Fibroblast of pulmonary artery (primary cell): ENCODE measurements around the gene RIBC2.

Experiments used
- DNase-seq: peaks from one replicate; pipeline ENCODE4 v3.0.0-alpha.2; 2010; ENCODE audit warnings: low read depth
- H3K4me3 ChIP-seq: replicated peaks from 2 replicates; pipeline ENCODE4 v1.5.1; 2011; ENCODE audit warnings: low read depth, mild to moderate bottlenecking, control low read depth, low read length, moderate library complexity
- CTCF ChIP-seq: IDR thresholded peaks from 2 replicates; pipeline ENCODE4 v1.5.1; 2011; ENCODE audit warnings: mild to moderate bottlenecking, control low read depth, low read length, inconsistent platforms; ENCODE audit errors: missing control alignments

Gene RIBC2

GRCh38 chr22:45418056-45418769, 4.7 kb downstream of the RIBC2 start:
- TF ChIP-seq CTCF = no peak
- no peak for DNase-seq
- no peak overlapping the region for H3K4me3 ChIP-seq

GRCh38 chr22:45418770-45419138, 5.3 kb downstream of the RIBC2 start:
- TF ChIP-seq CTCF = no peak
- no peak overlapping the region for H3K4me3 ChIP-seq
- no peak for DNase-seq

- H3K4me3 ChIP-seq = no peak overlapping the region
- TF ChIP-seq CTCF = no peak
- no peak for DNase-seq
Observed at GRCh38 chr22:45420011-45420410, 6.5 kb downstream of the RIBC2 start.

GRCh38 chr22:45420539-45420938, 7.0 kb downstream of the RIBC2 start:
- no peak for TF ChIP-seq CTCF
- no peak overlapping the region for H3K4me3 ChIP-seq
- DNase-seq = no peak

GRCh38 chr22:45421349-45422055, 8.0 kb downstream of the RIBC2 start:
- DNase-seq = no peak
- TF ChIP-seq CTCF = no peak

GRCh38 chr22:45422237-45422983, 8.9 kb downstream of the RIBC2 start:
- no peak overlapping the region for H3K4me3 ChIP-seq
- no peak for TF ChIP-seq CTCF
- no peak for DNase-seq

More at GRCh38 chr22:45421349-45422055, 8.0 kb downstream of the RIBC2 start:
- no peak overlapping the region for H3K4me3 ChIP-seq
